Dedifferentiated amniotic fluid mesenchymal stem cell (primary cell): ENCODE results near the gene HAX1.
"Not testable (repeated sequence)": the region's sequence is repeated elsewhere in the genome, so short reads cannot be mapped to it uniquely, and the experiment has no call there.

Experiments
- DNase-seq: peaks from one replicate; pipeline ENCODE4 v3.0.0-alpha.2; 2016; ENCODE audit errors: extremely low spot score

HAX1 gene

GRCh38 chr1:154272217-154272998 is at the start of gene HAX1:
Gene HAX1 (plus strand): TSS chr1:154272629. CDS start chr1:154272724, 95 bp downstream.
- peak; percentile 91 for DNase-seq

GRCh38 chr1:154222918-154223317 is 49.5 kb upstream of the HAX1 start:
- DNase-seq: no peak

GRCh38 chr1:154223621-154224020 is 48.8 kb upstream of the HAX1 start:
- no peak for DNase-seq

DNA sequence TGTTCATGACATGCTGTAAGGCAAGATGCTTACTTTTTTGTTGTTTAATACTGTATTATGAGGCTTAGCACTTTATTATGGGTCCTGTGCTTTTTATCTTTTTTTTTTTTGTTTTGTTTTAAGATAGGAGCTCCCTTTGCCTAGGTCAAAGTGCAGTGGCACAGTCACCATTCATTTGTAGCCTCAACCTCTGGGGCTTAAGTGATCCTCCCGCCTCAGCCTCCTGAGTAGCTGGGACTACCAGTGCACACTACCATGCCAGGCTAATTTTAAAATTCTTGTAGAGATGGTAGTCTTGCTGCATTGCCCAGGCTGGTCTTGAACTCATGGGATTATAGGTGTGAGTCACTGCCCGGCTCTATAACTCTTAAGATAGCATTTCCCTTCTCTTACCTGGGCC is 47.1 kb upstream of the HAX1 start:
- no peak for DNase-seq

DNA sequence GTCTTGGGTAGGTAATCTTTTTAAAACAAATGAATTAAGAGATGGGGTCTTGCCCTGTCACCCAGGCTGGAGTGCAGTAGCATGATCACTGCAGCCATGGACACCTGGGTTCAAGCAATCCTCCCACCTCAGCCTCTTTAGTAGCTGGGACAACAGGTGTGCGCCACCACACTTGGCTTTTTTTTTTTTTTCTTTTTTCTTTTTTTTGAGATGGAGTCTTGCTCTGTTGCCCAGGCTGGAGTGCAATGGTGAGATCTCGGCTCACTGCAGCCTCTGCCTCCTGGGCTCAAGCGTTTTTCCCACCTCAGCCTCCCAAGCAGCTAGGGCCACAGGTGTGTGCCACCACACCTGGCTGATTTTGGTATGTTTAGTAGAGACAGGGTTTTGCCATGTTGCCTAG is 41.3 kb upstream of the HAX1 start:
- not testable (repeated sequence) for DNase-seq

DNA sequence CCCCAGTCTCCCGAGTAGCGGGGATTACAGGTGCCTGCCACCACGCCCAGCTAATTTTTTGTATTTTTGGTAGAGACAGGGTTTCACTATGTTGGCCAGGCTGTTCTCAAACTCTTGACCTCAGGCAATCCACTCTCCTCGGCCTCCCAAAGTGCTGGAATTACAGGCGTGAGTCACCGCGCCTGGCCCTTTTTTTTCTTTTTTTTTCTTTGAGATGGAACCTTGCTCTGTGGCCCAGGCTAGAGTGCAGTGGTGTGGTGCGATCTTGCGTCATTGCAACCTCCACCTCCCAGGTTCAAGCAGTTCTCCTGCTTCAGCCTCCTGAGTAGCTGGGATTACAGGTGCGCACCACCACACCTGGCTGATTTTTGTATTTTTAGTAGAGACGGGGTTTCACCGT is 39.3 kb upstream of the HAX1 start:
- not testable (repeated sequence) for DNase-seq

- no peak for DNase-seq
These were observed 35.6 kb upstream of the HAX1 start for GRCh38 chr1:154236855-154237254.

GRCh38 chr1:154237435-154237834 is 35.0 kb upstream of the HAX1 start:
- no peak for DNase-seq

GRCh38 chr1:154237880-154238506 is 34.4 kb upstream of the HAX1 start:
- DNase-seq: no peak

GRCh38 chr1:154239491-154239890 is 32.9 kb upstream of the HAX1 start:
- no peak for DNase-seq

- no peak for DNase-seq
These were observed 32.1 kb upstream of the HAX1 start for GRCh38 chr1:154240294-154240833.

GRCh38 chr1:154241703-154242351 is 30.6 kb upstream of the HAX1 start:
- no peak for DNase-seq

- no peak for DNase-seq
These were observed 18.8 kb upstream of the HAX1 start for GRCh38 chr1:154253671-154254070.

GRCh38 chr1:154256686-154257085 is 15.7 kb upstream of the HAX1 start:
- no peak for DNase-seq

GRCh38 chr1:154258784-154259183 is 13.6 kb upstream of the HAX1 start:
- DNase-seq: no peak

DNA sequence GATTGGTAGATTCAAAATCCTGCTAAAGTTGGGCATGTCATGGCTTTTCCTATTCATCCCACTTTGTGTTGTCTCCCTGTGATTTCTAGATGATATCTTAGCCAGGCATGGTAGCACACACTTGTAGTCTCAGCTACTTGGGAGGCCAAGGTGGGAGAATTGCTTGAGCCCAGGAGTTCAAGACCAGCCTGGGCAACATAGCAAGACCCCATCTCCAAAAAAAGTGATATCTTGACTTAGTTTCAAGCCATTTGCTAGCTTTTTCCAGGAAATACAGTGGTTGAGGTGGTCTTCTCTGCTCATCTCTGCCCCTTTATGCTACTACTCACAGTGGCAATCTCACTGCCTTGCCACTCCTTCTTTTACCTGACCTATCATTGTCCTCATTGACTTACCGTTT is 12.3 kb upstream of the HAX1 start:
- no peak for DNase-seq

DNA sequence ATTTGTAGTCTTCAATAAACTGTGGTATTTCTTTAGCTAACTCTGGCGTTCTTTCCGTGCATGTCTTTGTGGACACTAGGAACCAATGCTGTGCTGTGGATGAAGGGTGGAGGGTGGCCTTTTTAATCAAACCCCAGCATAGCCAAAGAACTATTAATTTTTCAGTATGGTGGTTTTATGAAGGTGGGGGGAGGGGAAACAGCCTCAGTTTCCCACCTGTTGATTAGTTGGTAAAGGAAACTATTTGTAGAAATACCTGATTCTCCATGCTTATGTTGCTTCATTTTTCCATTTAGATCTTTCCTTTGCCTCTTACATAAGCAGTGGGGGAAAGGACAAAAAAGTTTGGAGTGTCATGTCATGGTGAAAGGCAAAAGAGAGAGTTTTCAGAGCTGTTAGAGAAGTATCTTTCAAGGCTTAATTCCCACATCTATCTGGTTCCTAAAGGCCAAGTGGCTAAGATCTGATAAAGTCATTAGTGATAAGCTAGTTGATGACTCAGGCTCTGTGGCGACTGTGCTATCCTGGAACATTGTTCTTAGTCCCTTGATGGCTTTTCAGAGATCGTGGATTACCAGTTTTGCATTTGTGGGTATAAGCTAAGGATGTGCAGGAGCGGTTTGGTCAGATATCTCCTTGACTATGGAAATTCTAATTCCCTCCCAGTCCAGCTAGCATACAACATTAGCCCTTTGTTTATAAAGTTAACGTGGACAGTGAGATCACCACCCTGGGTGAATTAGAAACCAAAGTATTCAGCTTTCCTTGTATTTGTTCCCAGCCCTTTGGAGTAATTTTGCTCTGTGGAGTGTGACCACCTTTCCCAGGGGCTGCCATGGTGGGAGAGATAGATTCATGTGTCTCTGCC is 8.7 kb upstream of the HAX1 start:
- no peak for DNase-seq

- no peak for DNase-seq
These were observed 8.0 kb upstream of the HAX1 start for GRCh38 chr1:154264454-154264853.

DNA sequence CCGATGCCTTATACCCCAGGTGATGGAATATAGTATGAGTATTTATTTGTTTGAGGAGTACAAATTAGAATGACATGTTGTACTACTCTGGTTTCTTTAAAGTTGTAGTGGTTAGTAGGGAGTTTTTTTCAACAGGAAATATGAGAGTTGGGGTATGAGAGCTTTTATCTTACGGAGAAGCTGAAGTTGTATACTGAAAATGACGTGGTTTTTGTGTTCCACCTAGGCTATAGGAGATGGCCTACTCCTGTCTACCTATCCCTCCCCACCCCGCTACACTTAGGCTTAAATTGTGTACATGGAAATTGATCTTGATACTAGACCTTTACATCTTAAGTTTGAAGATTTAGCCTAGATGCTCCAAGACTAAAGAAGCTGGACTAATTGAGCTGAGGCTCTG is 6.8 kb upstream of the HAX1 start:
- no peak for DNase-seq

GRCh38 chr1:154270833-154271232 is 1.6 kb upstream of the HAX1 start:
- no peak for DNase-seq

- DNase-seq: no peak
These were observed 652 bp downstream of the HAX1 start for GRCh38 chr1:154272999-154273563.
